Measurements from ENCODE around the gene SPINK8.
A peak's percentile ranks its signal among the peaks of the same experiment; 100 is the strongest.

Gene SPINK8

GRCh38 chr3:48287034-48287433 lies 46.4 kb downstream of the SPINK8 start:
- no peak overlapping the region for H3K4me3 ChIP-seq (ENCODE audit: low read length)
- no peak for TF ChIP-seq CTCF (conservative IDR thresholded peaks at IDR 0.05; ENCODE audit: low read length)
- no peak for DNase-seq (ENCODE audit: low read depth)

- H3K4me3 ChIP-seq (ENCODE audit: low read length), result no peak overlapping the region
- TF ChIP-seq CTCF (conservative IDR thresholded peaks at IDR 0.05; ENCODE audit: low read length), result no peak
- no peak for DNase-seq (ENCODE audit: low read depth)
Observed at GRCh38 chr3:48286308-48286707, 47.2 kb downstream of the SPINK8 start.

- H3K4me3 ChIP-seq (ENCODE audit: low read length), result no peak overlapping the region
- TF ChIP-seq CTCF (conservative IDR thresholded peaks at IDR 0.05; ENCODE audit: low read length), result no peak
- DNase-seq (ENCODE audit: low read depth), result no peak
Observed at GRCh38 chr3:48285675-48286074, 47.8 kb downstream of the SPINK8 start.

GRCh38 chr3:48285132-48285531 lies 48.3 kb downstream of the SPINK8 start:
- TF ChIP-seq CTCF (conservative IDR thresholded peaks at IDR 0.05; ENCODE audit: low read length), result no peak
- H3K4me3 ChIP-seq (ENCODE audit: low read length), result no peak overlapping the region
- peak; percentile 55 for DNase-seq (ENCODE audit: low read depth)

GRCh38 chr3:48280881-48281280 lies 52.6 kb downstream of the SPINK8 start:
- no peak for TF ChIP-seq CTCF (conservative IDR thresholded peaks at IDR 0.05; ENCODE audit: low read length)
- no peak overlapping the region for H3K4me3 ChIP-seq (ENCODE audit: low read length)
- DNase-seq (ENCODE audit: low read depth), result no peak

GRCh38 chr3:48278884-48279559 lies 54.4 kb downstream of the SPINK8 start:
- no peak for DNase-seq (ENCODE audit: low read depth)
- TF ChIP-seq CTCF (conservative IDR thresholded peaks at IDR 0.05; ENCODE audit: low read length), result no peak
- H3K4me3 ChIP-seq (ENCODE audit: low read length), result no peak overlapping the region

- no peak for TF ChIP-seq CTCF (conservative IDR thresholded peaks at IDR 0.05; ENCODE audit: low read length)
- H3K4me3 ChIP-seq (ENCODE audit: low read length), result no peak overlapping the region
- no peak for DNase-seq (ENCODE audit: low read depth)
Observed at GRCh38 chr3:48276911-48277641, 56.4 kb downstream of the SPINK8 start.

Data from AG10803 (cell line).